Measurements from ENCODE around the gene FSTL4. TPM values are rescaled to one million over a fixed set of nuclear protein-coding genes. Genes with fewer than 3 reads are reported as not detected.
A peak's percentile ranks its signal among the peaks of the same experiment; 100 is the strongest.
"Not testable (repeated sequence)": the region's sequence is repeated elsewhere in the genome, so short reads cannot be mapped to it uniquely, and the experiment has no call there.

FSTL4 gene
- total RNA-seq, 4 donors from 2014 or later, result 0.27 to 1.6 (median 0.35) TPM; not detected in 1

- H3K9me3 ChIP-seq, result no peaks in the 10 kb centered on the region
- TF ChIP-seq CTCF (IDR thresholded peaks at IDR 0.05) (no peak), POLR2A (IDR thresholded peaks at IDR 0.05) (no peak)
Measured at GRCh38 chr5:133179405-133179804, 432.9 kb downstream of the FSTL4 start.

GRCh38 chr5:133170756-133171387 lies 441.5 kb downstream of the FSTL4 start:
- H3K27me3 ChIP-seq, H3K4me1 ChIP-seq, H3K4me3 ChIP-seq, H3K27ac ChIP-seq, H3K9me3 ChIP-seq, H3K36me3 ChIP-seq: not testable (repeated sequence)
- peak in 2 of 3 donors; percentile 34 to 65 for DNase-seq

More at GRCh38 chr5:133179405-133179804, 432.9 kb downstream of the FSTL4 start:
- DNase-seq, result no peak
- Histone ChIP-seq H3K36me3 (no peaks in the 10 kb centered on the region), H3K4me1 (no peaks in the 10 kb centered on the region), H3K27me3 (no peaks in the 10 kb centered on the region), H3K4me3 (no peak overlapping the region), H3K27ac (no peak overlapping the region)

- TF ChIP-seq CTCF (IDR thresholded peaks at IDR 0.05) (no peak), POLR2A (IDR thresholded peaks at IDR 0.05) (no peak)
- no peak for DNase-seq
- Histone ChIP-seq H3K9me3 (no peaks in the 10 kb centered on the region), H3K4me1 (no peaks in the 10 kb centered on the region), H3K36me3 (no peaks in the 10 kb centered on the region), H3K4me3 (no peak overlapping the region), H3K27me3 (no peaks in the 10 kb centered on the region), H3K27ac (no peak overlapping the region)
Measured at GRCh38 chr5:133164759-133165158, 447.6 kb downstream of the FSTL4 start.

- Histone ChIP-seq H3K36me3 (no peaks in the 10 kb centered on the region), H3K4me1 (no peaks in the 10 kb centered on the region), H3K9me3 (no peaks in the 10 kb centered on the region), H3K4me3 (no peak overlapping the region), H3K27me3 (no peaks in the 10 kb centered on the region), H3K27ac (no peak overlapping the region)
- no peak for DNase-seq
- TF ChIP-seq POLR2A (IDR thresholded peaks at IDR 0.05) (no peak), CTCF (IDR thresholded peaks at IDR 0.05) (no peak)
Measured at GRCh38 chr5:133163839-133164238, 448.5 kb downstream of the FSTL4 start.

GRCh38 chr5:133159543-133159942 lies 452.8 kb downstream of the FSTL4 start:
- H3K9me3 ChIP-seq, result no peaks in the 10 kb centered on the region
- TF ChIP-seq CTCF (IDR thresholded peaks at IDR 0.05) (no peak), POLR2A (IDR thresholded peaks at IDR 0.05) (no peak)
- no peaks in the 10 kb centered on the region for H3K36me3 ChIP-seq
- H3K27me3 ChIP-seq, result no peaks in the 10 kb centered on the region
- H3K27ac ChIP-seq, result no peak overlapping the region
- no peak overlapping the region for H3K4me3 ChIP-seq
- no peaks in the 10 kb centered on the region for H3K4me1 ChIP-seq
- no peak for DNase-seq

- TF ChIP-seq CTCF (IDR thresholded peaks at IDR 0.05) (no peak), POLR2A (IDR thresholded peaks at IDR 0.05) (no peak)
- no peak for DNase-seq
- Histone ChIP-seq H3K27ac (no peak overlapping the region), H3K36me3 (no peaks in the 10 kb centered on the region), H3K4me1 (no peaks in the 10 kb centered on the region), H3K9me3 (no peaks in the 10 kb centered on the region), H3K4me3 (no peak overlapping the region), H3K27me3 (no peaks in the 10 kb centered on the region)
Measured at GRCh38 chr5:133155326-133155969, 456.9 kb downstream of the FSTL4 start.

All from Peyer's patch (tissue), 4 donors.